HG03095 (cell line): ENCODE data around the gene CLDN3.

ENCODE experiments used
- ATAC-seq: cut with Tn5 transposase; IDR thresholded peaks from one replicate; pipeline ENCODE4 v1.9.1; 2021; ENCODE audit warnings: moderate library complexity; ENCODE audit not compliant: unreplicated experiment

Gene CLDN3

GRCh38 chr7:73773700-73774517, 3.8 kb upstream of the CLDN3 start:
- no peak for ATAC-seq

- ATAC-seq = no peak
Measured at GRCh38 chr7:73770860-73771670, 995 bp upstream of the CLDN3 start.

- ATAC-seq = no peak
Measured at GRCh38 chr7:73769481-73770001, 529 bp downstream of the CLDN3 start.

GRCh38 chr7:73768641-73769480, 1.2 kb downstream of the CLDN3 start:
- no peak for ATAC-seq

- no peak for ATAC-seq
Measured at GRCh38 chr7:73766556-73767229, 3.4 kb downstream of the CLDN3 start.

- ATAC-seq = no peak
Measured at GRCh38 chr7:73762659-73762999, 7.4 kb downstream of the CLDN3 start.

DNA sequence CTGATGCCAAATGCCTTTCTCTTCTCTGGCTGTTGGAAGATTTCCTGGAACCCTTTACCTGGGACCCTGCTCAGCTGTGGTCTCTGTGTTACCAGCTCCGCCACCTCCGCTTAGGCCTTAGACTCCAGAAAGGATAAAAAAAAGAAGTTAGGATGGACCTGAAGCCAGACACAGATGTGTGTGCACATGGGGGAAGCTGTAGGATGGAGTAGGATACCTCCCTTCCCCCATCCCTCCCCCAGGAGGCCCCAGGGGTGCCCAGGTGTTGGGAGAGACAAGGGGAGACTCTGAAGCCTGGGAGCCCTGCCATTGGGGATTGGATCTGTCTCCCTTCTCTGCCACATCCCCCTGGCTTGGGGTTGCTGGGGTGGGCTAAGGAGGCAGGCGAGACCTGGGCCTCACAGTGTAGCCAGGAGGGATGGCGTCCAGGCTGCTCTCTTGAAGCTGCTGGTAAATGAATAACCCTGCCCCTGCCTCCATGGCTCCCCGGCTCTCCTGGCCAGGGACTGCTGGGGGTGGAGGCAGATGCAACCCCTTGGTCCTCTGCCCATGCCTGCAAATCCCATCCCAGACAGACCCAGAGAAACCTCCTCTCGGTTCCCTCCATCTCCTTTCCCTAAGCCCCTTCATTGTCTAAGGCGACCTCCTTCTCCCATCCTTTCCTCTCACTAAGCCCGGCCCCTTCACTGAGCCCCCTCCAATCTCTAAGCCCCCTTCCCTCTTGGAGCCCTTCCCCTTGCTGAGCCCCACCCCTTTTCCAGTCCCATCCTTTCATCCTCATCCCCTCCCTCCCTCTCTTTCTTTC, 8.0 kb downstream of the CLDN3 start:
- no peak for ATAC-seq

- no peak for ATAC-seq
Measured at GRCh38 chr7:73758581-73759138, 11.4 kb downstream of the CLDN3 start.

DNA sequence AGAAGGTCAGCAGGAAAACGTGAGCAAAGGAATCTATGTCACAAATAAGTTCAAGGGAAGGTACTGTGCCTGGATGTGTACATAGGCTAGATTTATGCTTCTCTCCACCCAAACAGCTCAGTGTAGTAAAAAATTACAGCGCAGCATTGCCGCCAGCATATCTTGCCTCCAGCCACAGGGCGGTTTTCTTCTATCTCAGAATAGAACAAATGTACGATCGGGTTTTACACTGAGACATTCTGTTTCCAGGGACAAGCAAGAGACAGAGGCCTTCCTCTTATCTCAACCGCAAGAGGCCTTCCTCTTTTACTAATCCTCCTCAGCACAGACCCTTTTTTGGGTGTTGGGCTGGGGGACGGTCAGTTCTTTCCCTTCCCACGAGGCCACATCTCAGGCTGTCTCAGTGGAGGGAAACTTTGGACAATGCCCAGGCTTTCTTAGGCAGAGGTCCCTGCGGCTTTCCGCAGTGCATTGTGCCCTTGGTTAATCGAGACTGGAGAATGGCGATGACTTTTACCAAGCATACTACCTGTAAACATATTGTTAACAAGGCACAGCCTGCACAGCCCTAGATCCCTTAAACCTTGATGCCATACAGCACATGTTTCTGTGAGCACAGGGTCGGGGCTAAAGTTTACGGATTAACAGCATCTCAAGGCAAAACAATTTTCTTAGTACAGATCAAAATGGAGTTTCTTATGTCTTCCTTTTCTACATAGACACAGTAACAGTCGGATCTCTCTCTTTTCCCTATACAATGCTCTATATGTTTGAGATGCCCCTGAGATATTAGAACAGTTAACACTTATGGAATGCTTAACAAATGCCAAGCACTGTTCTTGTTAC, 19.9 kb downstream of the CLDN3 start:
- ATAC-seq = no peak

DNA sequence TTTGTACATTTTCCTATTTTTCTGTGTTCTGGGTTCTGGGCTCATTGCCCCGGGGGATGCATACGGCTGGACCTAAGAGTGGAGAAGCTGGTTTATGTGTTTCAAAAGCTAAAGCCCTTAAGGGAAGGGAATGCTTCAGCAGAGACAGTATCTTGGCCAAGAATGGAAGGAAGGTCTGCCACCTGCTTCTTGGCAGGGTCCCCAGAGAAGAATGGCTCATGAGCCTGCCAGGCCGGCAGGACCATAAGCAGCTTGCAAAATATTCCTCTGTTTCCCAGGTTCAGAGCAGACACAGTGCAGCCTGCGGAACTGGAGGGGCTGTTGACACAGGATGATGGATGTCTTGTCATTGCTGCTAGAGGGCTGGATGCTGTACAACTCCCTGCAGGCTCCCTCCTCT, 23.7 kb downstream of the CLDN3 start:
- ATAC-seq = no peak

- no peak for ATAC-seq
Measured at GRCh38 chr7:73742753-73743641, 27.1 kb downstream of the CLDN3 start.

GRCh38 chr7:73742338-73742752, 27.7 kb downstream of the CLDN3 start:
- ATAC-seq = no peak

- no peak for ATAC-seq
Measured at GRCh38 chr7:73741600-73741999, 28.5 kb downstream of the CLDN3 start.

DNA sequence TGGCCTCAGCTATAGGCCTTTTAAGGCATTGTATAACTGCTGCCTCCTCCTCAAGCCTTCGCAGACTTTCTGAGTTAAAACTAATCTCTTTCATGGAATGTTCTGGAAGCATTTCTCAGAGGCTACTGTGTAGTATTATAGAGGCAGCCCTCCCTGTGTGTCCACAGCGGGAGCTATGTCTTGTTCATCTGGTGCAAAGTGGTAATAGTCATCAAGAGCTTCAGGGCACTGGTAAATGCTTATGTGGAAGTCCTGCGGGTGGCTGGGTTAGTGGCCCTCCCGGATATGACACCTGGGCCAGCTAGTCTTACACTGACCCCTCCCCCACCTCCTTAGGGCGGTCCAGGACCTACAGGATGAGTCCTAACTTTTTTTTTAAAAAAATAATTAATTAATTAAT, 29.3 kb downstream of the CLDN3 start:
- no peak for ATAC-seq

DNA sequence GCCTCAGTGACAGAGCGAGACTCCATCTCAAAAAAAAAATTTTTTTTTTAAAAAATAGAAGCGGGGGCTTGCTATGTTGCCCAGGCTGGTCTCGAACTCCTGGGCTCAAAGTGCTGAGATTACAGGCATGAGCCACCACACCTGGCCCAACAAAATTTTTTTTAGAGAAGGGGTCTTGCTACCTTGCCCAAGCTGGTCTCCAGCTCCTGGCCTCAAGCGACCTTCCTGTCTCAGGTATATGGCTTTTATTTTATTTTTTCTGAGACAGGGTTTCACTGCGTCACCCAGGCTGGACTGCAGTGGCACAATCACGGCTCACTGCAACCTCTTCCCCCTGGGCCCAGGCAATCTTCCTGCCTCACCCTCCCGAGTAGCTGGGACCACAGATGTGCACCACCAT, 29.9 kb downstream of the CLDN3 start:
- ATAC-seq = no peak

GRCh38 chr7:73739387-73739767, 30.7 kb downstream of the CLDN3 start:
- ATAC-seq = no peak

- peak; percentile 84 for ATAC-seq
Measured at GRCh38 chr7:73738612-73739386, 31.3 kb downstream of the CLDN3 start, which contains the start of gene ABHD11. Gene ABHD11 (minus strand): TSS chr7:73738802. CDS start chr7:73738770, 32 bp downstream.
